ENCODE measurements around the gene TGFBI. TPM values are rescaled to one million over a fixed set of nuclear protein-coding genes. Genes with fewer than 3 reads are reported as not detected.

TGFBI gene
- total and polyA plus RNA-seq, 2 donors from 2014 or later: 36.4 to 78.5 TPM

GRCh38 chr5:136051486-136052220 is 22.9 kb downstream of the TGFBI start:
- no peak overlapping the region for H3K4me3 ChIP-seq (ENCODE audit: low read length in 3 of 3)
- no peak for FAIRE-seq
- intact Hi-C loops (cut with DNase I): no loop called here
- H3K4me1 ChIP-seq (ENCODE audit: control insufficient read depth in 2 of 3, insufficient read depth in 2 of 3, low read depth in 1 of 3, low read length in 3 of 3): peaks cover 0 to 8% (median 6%) of the 10 kb centered on the region in 3 donors
- H3K27ac ChIP-seq (ENCODE audit: low read depth in 2 of 2, low read length in 2 of 2): no peak overlapping the region
- H3K9me3 ChIP-seq (ENCODE audit: control insufficient read depth in 2 of 3, insufficient read depth in 1 of 3, low read length in 3 of 3): no peaks in the 10 kb centered on the region
- H3K27me3 ChIP-seq (ENCODE audit: control insufficient read depth, insufficient read depth, low read length): no peaks in the 10 kb centered on the region
- DNase-seq: no peak
- H3K36me3 ChIP-seq (ENCODE audit: control insufficient read depth in 2 of 3, insufficient read depth in 3 of 3, low read length in 3 of 3): no peaks in the 10 kb centered on the region
- no peak for TF ChIP-seq CTCF (IDR thresholded peaks at IDR 0.05; ENCODE audit: borderline replicate concordance, extremely low read depth, insufficient read depth)
- no peak overlapping the region for H3K9ac ChIP-seq (ENCODE audit: low read length in 3 of 3)

GRCh38 chr5:136052692-136053335 is 24.0 kb downstream of the TGFBI start:
- H3K36me3 ChIP-seq (ENCODE audit: control insufficient read depth in 2 of 3, insufficient read depth in 3 of 3, low read length in 3 of 3): no peaks in the 10 kb centered on the region

GRCh38 chr5:136053336-136054141 is 24.8 kb downstream of the TGFBI start:
- intact Hi-C loops (cut with DNase I): no loop called here
- TF ChIP-seq CTCF (IDR thresholded peaks at IDR 0.05; ENCODE audit: borderline replicate concordance, extremely low read depth, insufficient read depth): no peak
- Histone ChIP-seq H3K27me3 (ENCODE audit: control insufficient read depth, insufficient read depth, low read length) (no peaks in the 10 kb centered on the region), H3K36me3 (ENCODE audit: control insufficient read depth in 2 of 3, insufficient read depth in 3 of 3, low read length in 3 of 3) (no peaks in the 10 kb centered on the region), H3K9me3 (ENCODE audit: control insufficient read depth in 2 of 3, insufficient read depth in 1 of 3, low read length in 3 of 3) (no peaks in the 10 kb centered on the region), H3K27ac (ENCODE audit: low read depth in 2 of 2, low read length in 2 of 2) (peak overlapping the region; percentile 24 to 59), H3K9ac (ENCODE audit: low read length in 3 of 3) (no peak overlapping the region), H3K4me1 (ENCODE audit: control insufficient read depth in 2 of 3, insufficient read depth in 2 of 3, low read depth in 1 of 3, low read length in 3 of 3) (peaks cover 4 to 8% (median 6%) of the 10 kb centered on the region in 3 donors), H3K4me3 (ENCODE audit: low read length in 3 of 3) (no peak overlapping the region)
- DNase-seq: peak in 2 of 5 donors; percentile 25 to 70
- no peak for FAIRE-seq

More at GRCh38 chr5:136052692-136053335, 24.0 kb downstream of the TGFBI start:
- H3K9me3 ChIP-seq (ENCODE audit: control insufficient read depth in 2 of 3, insufficient read depth in 1 of 3, low read length in 3 of 3): no peaks in the 10 kb centered on the region
- no peak overlapping the region for H3K4me3 ChIP-seq (ENCODE audit: low read length in 3 of 3)
- TF ChIP-seq CTCF (IDR thresholded peaks at IDR 0.05; ENCODE audit: borderline replicate concordance, extremely low read depth, insufficient read depth): no peak
- no peak for DNase-seq
- peaks cover 4 to 8% (median 6%) of the 10 kb centered on the region in 3 donors for H3K4me1 ChIP-seq (ENCODE audit: control insufficient read depth in 2 of 3, insufficient read depth in 2 of 3, low read depth in 1 of 3, low read length in 3 of 3)
- intact Hi-C loops (cut with DNase I): no loop called here
- no peak overlapping the region for H3K9ac ChIP-seq (ENCODE audit: low read length in 3 of 3)
- H3K27me3 ChIP-seq (ENCODE audit: control insufficient read depth, insufficient read depth, low read length): no peaks in the 10 kb centered on the region
- H3K27ac ChIP-seq (ENCODE audit: low read depth in 2 of 2, low read length in 2 of 2): peak overlapping the region in 1 of 2 donors; percentile 59
- FAIRE-seq: no peak
